ENCODE data around the gene NEU1. TPM values are rescaled to one million over a fixed set of nuclear protein-coding genes. Genes with fewer than 3 reads are reported as not detected.

NEU1 gene
- polyA plus RNA-seq, 1 experiment: 39.0 TPM

DNA sequence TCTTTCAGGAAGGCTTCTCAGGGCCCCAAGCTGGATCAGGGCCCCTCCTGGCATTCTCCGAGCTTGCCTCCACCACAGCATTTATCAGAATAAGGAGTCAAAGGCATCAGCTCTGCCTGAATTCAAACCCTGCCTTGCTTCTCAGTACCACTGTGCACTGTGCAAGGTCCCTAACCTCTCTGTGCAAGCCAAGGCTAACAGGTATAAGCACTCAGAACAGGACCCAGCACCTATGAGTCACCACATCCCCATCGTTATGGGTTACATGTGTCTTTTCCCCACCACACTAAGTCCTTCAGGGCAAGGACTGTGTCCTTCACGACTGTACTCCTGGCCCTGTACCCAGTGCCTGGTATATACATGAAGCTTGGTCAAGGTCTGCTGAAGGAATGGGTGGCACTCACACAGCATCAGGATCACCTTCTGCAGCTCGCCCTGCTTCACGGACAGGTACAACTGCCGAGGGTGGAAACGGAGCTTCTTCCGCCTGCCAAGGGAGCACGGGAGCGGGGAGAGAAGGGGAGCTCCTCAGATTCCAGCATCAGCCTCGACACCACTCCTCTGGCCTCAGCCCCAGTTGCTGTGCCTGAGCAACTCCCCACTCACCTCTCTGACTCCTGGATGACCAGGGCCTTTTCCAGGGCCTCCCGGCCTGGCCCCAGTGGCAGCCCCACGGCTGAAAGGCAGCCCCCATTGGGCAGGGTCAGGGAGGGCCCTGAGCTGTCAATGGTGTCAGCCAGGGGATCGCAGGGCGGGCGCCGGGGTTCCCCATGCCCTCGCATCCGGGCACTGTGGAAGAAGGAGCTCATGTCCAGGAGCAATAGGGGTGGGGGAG is 24.8 kb upstream of the NEU1 start:
- CTCF ChIA-PET: interaction anchor here (0.6 to 5.0 kb wide), 3 partner anchors 11 to 217 kb away, joined by 3 to 21 read pairs (median 8); no protein-coding TSS in a partner anchor

DNA sequence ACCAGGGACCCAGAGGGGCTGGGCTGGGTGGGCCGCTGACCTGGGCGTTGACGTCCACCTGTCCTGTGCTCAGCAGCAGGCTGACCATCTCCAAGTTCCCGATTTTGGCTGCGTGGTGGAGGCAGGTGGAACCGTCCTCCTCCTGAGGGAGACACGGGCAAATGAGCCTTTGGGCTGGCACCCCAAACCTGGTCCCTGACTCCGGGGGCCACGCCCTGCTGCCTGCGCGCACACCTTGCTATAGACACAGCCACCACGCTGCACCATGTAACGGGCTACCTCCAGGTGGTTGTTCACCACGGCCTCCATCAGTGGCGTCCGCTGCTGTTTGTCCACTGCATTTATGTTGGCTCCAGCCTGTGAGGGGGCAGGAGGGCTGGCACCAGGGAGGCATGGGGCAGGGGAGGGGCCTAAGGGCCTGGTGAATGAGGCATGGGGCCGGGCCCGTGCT is 23.9 kb upstream of the NEU1 start:
- DNase-seq (ENCODE audit: low read depth, low spot score): no peak
- H3K4me3 ChIP-seq (ENCODE audit: low read depth, low read length): no peak overlapping the region
- POLR2A ChIA-PET: interaction anchor here (0.7 kb wide), 1 partner anchor 63 kb away, joined by 3 read pairs; no protein-coding TSS in a partner anchor
- no peaks in the 10 kb centered on the region; the same call in 1 of the 2 replicates for H3K9me3 ChIP-seq (ENCODE audit: control insufficient read depth, insufficient read depth, low read length)
- H3K27me3 ChIP-seq (ENCODE audit: control insufficient read depth, insufficient read depth, low read length): no peaks in the 10 kb centered on the region
- H3K27ac ChIP-seq (ENCODE audit: low read depth, low read length): no peak overlapping the region
- CTCF ChIA-PET: no interaction called here
- TF ChIP-seq, protein P1, sequence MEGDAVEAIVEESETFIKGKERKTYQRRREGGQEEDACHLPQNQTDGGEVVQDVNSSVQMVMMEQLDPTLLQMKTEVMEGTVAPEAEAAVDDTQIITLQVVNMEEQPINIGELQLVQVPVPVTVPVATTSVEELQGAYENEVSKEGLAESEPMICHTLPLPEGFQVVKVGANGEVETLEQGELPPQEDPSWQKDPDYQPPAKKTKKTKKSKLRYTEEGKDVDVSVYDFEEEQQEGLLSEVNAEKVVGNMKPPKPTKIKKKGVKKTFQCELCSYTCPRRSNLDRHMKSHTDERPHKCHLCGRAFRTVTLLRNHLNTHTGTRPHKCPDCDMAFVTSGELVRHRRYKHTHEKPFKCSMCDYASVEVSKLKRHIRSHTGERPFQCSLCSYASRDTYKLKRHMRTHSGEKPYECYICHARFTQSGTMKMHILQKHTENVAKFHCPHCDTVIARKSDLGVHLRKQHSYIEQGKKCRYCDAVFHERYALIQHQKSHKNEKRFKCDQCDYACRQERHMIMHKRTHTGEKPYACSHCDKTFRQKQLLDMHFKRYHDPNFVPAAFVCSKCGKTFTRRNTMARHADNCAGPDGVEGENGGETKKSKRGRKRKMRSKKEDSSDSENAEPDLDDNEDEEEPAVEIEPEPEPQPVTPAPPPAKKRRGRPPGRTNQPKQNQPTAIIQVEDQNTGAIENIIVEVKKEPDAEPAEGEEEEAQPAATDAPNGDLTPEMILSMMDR (IDR thresholded peaks at IDR 0.05; ENCODE audit: low read depth, low read length): no peak

More for the DNA sequence above, 24.8 kb upstream of the NEU1 start:
- TF ChIP-seq, protein P1 (IDR thresholded peaks at IDR 0.05; ENCODE audit: low read depth, low read length): no peak
- Histone ChIP-seq H3K9me3 (ENCODE audit: control insufficient read depth, insufficient read depth, low read length) (no peaks in the 10 kb centered on the region; the same call in 1 of the 2 replicates), H3K27ac (ENCODE audit: low read depth, low read length) (no peak overlapping the region), H3K4me3 (ENCODE audit: low read depth, low read length) (no peak overlapping the region), H3K27me3 (ENCODE audit: control insufficient read depth, insufficient read depth, low read length) (no peaks in the 10 kb centered on the region)
- POLR2A ChIA-PET: interaction anchor here (0.6 kb wide), 1 partner anchor 57 kb away, joined by 14 read pairs; no protein-coding TSS in a partner anchor
- DNase-seq (ENCODE audit: low read depth, low spot score): no peak

DNA sequence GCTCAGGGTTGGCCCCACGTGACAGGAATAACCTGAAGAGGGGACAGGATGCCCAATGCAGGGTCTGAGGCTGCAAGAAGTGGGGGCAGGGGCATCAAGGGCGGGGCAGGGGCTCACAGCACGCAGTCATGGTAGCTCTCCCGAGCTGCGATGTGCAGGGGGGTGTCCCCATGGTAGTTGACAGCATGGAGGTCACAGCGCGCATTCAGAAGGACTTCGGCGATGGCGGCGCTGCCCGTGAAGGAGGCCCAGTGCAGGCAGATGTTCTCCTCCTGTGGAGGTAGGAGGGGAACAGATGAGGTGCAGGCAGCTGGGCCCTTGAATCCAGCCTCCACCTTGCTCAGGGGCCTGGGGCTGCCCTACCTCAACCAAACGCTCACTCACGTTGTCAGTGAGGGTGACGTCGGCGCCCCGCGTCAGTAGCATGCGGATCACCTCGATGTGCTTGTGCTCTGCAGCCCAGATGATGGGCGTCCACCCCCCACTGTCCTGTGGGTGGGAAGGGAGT is 22.0 kb upstream of the NEU1 start:
- CTCF ChIA-PET: no interaction called here
- Histone ChIP-seq H3K4me3 (ENCODE audit: low read depth, low read length) (no peak overlapping the region), H3K27ac (ENCODE audit: low read depth, low read length) (no peak overlapping the region), H3K27me3 (ENCODE audit: control insufficient read depth, insufficient read depth, low read length) (no peaks in the 10 kb centered on the region), H3K9me3 (ENCODE audit: control insufficient read depth, insufficient read depth, low read length) (no peaks in the 10 kb centered on the region; the same call in 1 of the 2 replicates)
- no peak for DNase-seq (ENCODE audit: low read depth, low spot score)
- TF ChIP-seq, protein P1 (IDR thresholded peaks at IDR 0.05; ENCODE audit: low read depth, low read length): no peak
- POLR2A ChIA-PET: no interaction called here

DNA sequence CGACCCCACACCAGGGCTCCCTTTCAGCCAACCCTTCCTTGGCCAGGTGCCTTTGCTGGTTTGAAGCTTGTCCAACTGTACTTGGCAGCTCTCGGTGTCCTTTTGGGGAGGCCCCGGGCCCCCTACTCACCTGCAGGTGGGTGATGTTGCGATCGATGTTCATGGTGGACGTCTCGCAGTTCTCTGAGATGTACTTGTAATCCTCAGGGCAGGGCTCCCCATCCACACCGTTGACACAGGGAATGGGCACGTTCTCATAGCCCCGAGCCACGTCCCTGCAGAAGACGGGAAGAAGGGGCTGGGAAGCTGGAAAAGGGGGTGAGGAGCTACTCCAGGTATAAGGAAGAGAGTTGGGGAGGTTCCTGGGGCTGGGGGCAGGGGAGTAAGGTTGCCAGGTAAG is 21.1 kb upstream of the NEU1 start:
- ChIA-PET POLR2A (no interaction called here), CTCF (no interaction called here)
- H3K27me3 ChIP-seq (ENCODE audit: control insufficient read depth, insufficient read depth, low read length): no peaks in the 10 kb centered on the region
- H3K9me3 ChIP-seq (ENCODE audit: control insufficient read depth, insufficient read depth, low read length): no peaks in the 10 kb centered on the region; the same call in 1 of the 2 replicates
- H3K4me3 ChIP-seq (ENCODE audit: low read depth, low read length): no peak overlapping the region
- H3K27ac ChIP-seq (ENCODE audit: low read depth, low read length): no peak overlapping the region
- TF ChIP-seq, protein P1 (IDR thresholded peaks at IDR 0.05; ENCODE audit: low read depth, low read length): no peak
- DNase-seq (ENCODE audit: low read depth, low spot score): no peak

DNA sequence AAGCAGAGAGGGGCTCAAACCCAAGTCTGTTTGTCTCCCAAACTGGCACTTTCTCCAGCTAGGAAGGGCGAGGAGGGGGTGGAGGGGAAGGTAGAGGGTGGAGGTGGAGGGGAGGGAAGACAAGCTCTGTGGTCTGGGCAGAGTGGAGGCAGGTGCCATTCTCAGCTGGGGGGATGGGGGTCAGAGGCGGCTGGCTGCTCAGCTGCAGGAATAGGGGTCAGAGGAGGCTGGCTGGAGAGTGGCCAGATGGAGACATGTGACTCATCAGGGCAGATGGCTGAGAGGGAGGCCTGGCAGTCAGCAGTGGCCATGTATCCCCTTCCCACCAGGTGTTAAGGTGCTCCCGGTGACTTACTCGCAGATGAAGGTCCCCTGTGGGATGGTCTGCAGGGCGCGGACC is 19.7 kb upstream of the NEU1 start:
- ChIA-PET POLR2A (no interaction called here), CTCF (no interaction called here)
- peak; percentile 21 for DNase-seq (ENCODE audit: low read depth, low spot score)

More for the DNA sequence above, 19.7 kb upstream of the NEU1 start:
- TF ChIP-seq, protein P1 (IDR thresholded peaks at IDR 0.05; ENCODE audit: low read depth, low read length): no peak
- no peaks in the 10 kb centered on the region for H3K27me3 ChIP-seq (ENCODE audit: control insufficient read depth, insufficient read depth, low read length)
- H3K9me3 ChIP-seq (ENCODE audit: control insufficient read depth, insufficient read depth, low read length): no peaks in the 10 kb centered on the region
- H3K27ac ChIP-seq (ENCODE audit: low read depth, low read length): no peak overlapping the region
- no peak overlapping the region for H3K4me3 ChIP-seq (ENCODE audit: low read depth, low read length)
